Tibial nerve (tissue), 4 donors: ENCODE data around the gene AP2S1. TPM values are rescaled to one million over a fixed set of nuclear protein-coding genes. Genes with fewer than 3 reads are reported as not detected.

ENCODE experiments used
- DNase-seq, 2 donors: peaks; one replicate each; pipeline ENCODE4 v3.0.0-alpha.2; 2019; ENCODE audit warnings: low spot score in 2 of 2
- H3K27ac ChIP-seq, 4 donors: fragments of 200-600 bp; sonication (generic) in 3 of 4; one replicate each; pipeline ENCODE4 v1.5.1; 2017 to 2019; ENCODE audit warnings: mild to moderate bottlenecking in 1 of 4
- H3K27me3 ChIP-seq, 2 donors: fragments of 200-600 bp; sonication (generic) in 1 of 2; one replicate each; pipeline versions ENCODE4 v1.5.1 to v1.6.0; 2017 to 2019
- H3K36me3 ChIP-seq, 3 donors: fragments of 200-600 bp; sonication (generic); one replicate each; pipeline ENCODE4 v1.5.1; 2018 to 2019
- H3K4me1 ChIP-seq, 4 donors: fragments of 200-600 bp; sonication (generic) in 3 of 4; one replicate each; pipeline ENCODE4 v1.5.1; 2017 to 2019
- H3K4me3 ChIP-seq, 4 donors: fragments of 200-600 bp; sonication (generic) in 3 of 4; one replicate each; pipeline ENCODE4 v1.5.1; 2017 to 2019; ENCODE audit warnings: mild to moderate bottlenecking in 1 of 4, moderate library complexity in 1 of 4
- H3K9me3 ChIP-seq, 4 donors: fragments of 200-600 bp; sonication (generic) in 3 of 4; one replicate each; pipeline ENCODE4 v1.5.1; 2017 to 2019
- CTCF ChIP-seq, 5 experiments: fragments of 200-600 bp in 3 of 5; fragments of 450-650 bp in 2 of 5; sonication (generic) in 3 of 5; IDR thresholded peaks; one replicate each; pipeline ENCODE4 v1.5.1; 2016 to 2019; ENCODE audit warnings: antibody characterized with exemption in 5 of 5, mild to moderate bottlenecking in 3 of 5, moderate library complexity in 2 of 5
- EP300 ChIP-seq, 2 donors: sonication (generic); formaldehyde crosslinking; IDR thresholded peaks; one replicate each; pipeline ENCODE4 v1.6.1; 2017; ENCODE audit warnings: antibody characterized with exemption in 2 of 2, mild to moderate bottlenecking in 1 of 2
- POLR2A ChIP-seq, 2 donors: fragments of 450-650 bp; IDR thresholded peaks; one replicate each; pipeline ENCODE4 v1.6.1; 2017; ENCODE audit warnings: antibody characterized with exemption in 2 of 2, mild to moderate bottlenecking in 2 of 2, moderate library complexity in 2 of 2
- WGBS, 2 donors: methylation state at CpG; one replicate each; pipeline ENCODE4 v1.1.5; 2018; 5-methylcytosine and 5-hydroxymethylcytosine counted together
- total RNA-seq, 4 donors: library from RNA; depleted of rRNA; stranded (reverse); fragments of >200 nt; gene quantifications; one replicate each; pipeline ENCODE4 v1.1.0, GENCODE V29; 2016

The AP2S1 gene
- total RNA-seq, 4 donors from 2014 or later: 32.1 to 108 (median 64.6) TPM

GRCh38 chr19:46862503-46862834 lies 11.8 kb upstream of the AP2S1 start:
- no peak for DNase-seq
- Histone ChIP-seq H3K4me1 (peaks cover 0 to 65% (median 42%) of the 10 kb centered on the region in 4 donors), H3K9me3 (no peaks in the 10 kb centered on the region), H3K27me3 (no peaks in the 10 kb centered on the region), H3K36me3 (no peaks in the 10 kb centered on the region), H3K4me3 (peak overlapping the region; percentile 65 to 92 (median 74)), H3K27ac (peak overlapping the region in 3 of 4 donors; percentile 96 to 99 (median 96))
- WGBS, 2 donors: 5 to 6% methylated on average over 9 of the region's 9 CpGs
- TF ChIP-seq CTCF (IDR thresholded peaks at IDR 0.05) (no peak), POLR2A (IDR thresholded peaks at IDR 0.05) (no peak), EP300 (IDR thresholded peaks at IDR 0.05) (no peak)

GRCh38 chr19:46861691-46862502 lies 11.3 kb upstream of the AP2S1 start:
- no peaks in the 10 kb centered on the region for H3K9me3 ChIP-seq
- no peak for DNase-seq
- no peaks in the 10 kb centered on the region for H3K36me3 ChIP-seq
- WGBS, 2 donors: 1% methylated on average over 19 of the region's 19 CpGs
- H3K27me3 ChIP-seq: no peaks in the 10 kb centered on the region
- H3K4me1 ChIP-seq: peaks cover 0 to 59% (median 40%) of the 10 kb centered on the region in 4 donors
- H3K27ac ChIP-seq: peak overlapping the region; percentile 87 to 99 (median 96)
- peak overlapping the region; percentile 65 to 92 (median 74) for H3K4me3 ChIP-seq
- TF ChIP-seq EP300 (IDR thresholded peaks at IDR 0.05) (no peak), CTCF (IDR thresholded peaks at IDR 0.05) (no peak), POLR2A (IDR thresholded peaks at IDR 0.05) (no peak)

GRCh38 chr19:46860846-46861690 lies 10.4 kb upstream of the AP2S1 start, which contains the start of gene ARHGAP35:
Gene ARHGAP35, plus strand, starts transcription at chr19:46860997. Its CDS starts 57,679 bp downstream, at chr19:46918676.
- Histone ChIP-seq H3K4me3 (peak within 1 kb of the TSS; percentile 65 to 92 (median 74)), H3K27ac (peak within 1 kb of the TSS; percentile 87 to 99 (median 96)), H3K4me1 (peaks cover 0 to 57% (median 45%) of the 10 kb centered on the region in 4 donors), H3K9me3 (no peaks in the 10 kb centered on the region), H3K27me3 (no peaks in the 10 kb centered on the region), H3K36me3 (no peaks in the 10 kb centered on the region)
- TF ChIP-seq CTCF (IDR thresholded peaks at IDR 0.05): no peak
- TF ChIP-seq POLR2A (IDR thresholded peaks at IDR 0.05): no peak
- TF ChIP-seq EP300 (IDR thresholded peaks at IDR 0.05): no peak
- DNase-seq: no peak
- WGBS, 2 donors: 0 to 2% methylated on average over 7 to 14 of the region's 91 CpGs

- H3K4me1 ChIP-seq: peaks cover 0 to 57% (median 46%) of the 10 kb centered on the region in 4 donors
- peak overlapping the region; percentile 87 to 99 (median 96) for H3K27ac ChIP-seq
- no peaks in the 10 kb centered on the region for H3K9me3 ChIP-seq
- H3K27me3 ChIP-seq: no peaks in the 10 kb centered on the region
- H3K36me3 ChIP-seq: no peaks in the 10 kb centered on the region
- WGBS, 2 donors: 1% methylated on average over 21 to 48 of the region's 89 CpGs
- peak; percentile 61 to 74 for TF ChIP-seq EP300 (IDR thresholded peaks at IDR 0.05)
- TF ChIP-seq CTCF (IDR thresholded peaks at IDR 0.05): peak in 2 of 5 experiments; percentile 44 to 45
- TF ChIP-seq POLR2A (IDR thresholded peaks at IDR 0.05): peak; percentile 61 to 85
- DNase-seq: peak; percentile 97
- peak overlapping the region; percentile 65 to 92 (median 74) for H3K4me3 ChIP-seq
These were observed 9.6 kb upstream of the AP2S1 start for GRCh38 chr19:46860125-46860845.
